GM18507 (cell line): ENCODE results near the gene FAM3C.
A peak's percentile ranks its signal among the peaks of the same experiment; 100 is the strongest.

Source experiments
- DNase-seq: peaks from one replicate; pipeline ENCODE4 v3.0.0; 2011; ENCODE audit warnings: low read depth; ENCODE audit not compliant: insufficient read length; ENCODE audit errors: extremely low spot score
- FAIRE-seq: peaks from 2 replicates; lab custom pipeline; 2011; peaks lifted over from hg19 to GRCh38; lab: Jason Lieb, UNC

Gene FAM3C

DNA sequence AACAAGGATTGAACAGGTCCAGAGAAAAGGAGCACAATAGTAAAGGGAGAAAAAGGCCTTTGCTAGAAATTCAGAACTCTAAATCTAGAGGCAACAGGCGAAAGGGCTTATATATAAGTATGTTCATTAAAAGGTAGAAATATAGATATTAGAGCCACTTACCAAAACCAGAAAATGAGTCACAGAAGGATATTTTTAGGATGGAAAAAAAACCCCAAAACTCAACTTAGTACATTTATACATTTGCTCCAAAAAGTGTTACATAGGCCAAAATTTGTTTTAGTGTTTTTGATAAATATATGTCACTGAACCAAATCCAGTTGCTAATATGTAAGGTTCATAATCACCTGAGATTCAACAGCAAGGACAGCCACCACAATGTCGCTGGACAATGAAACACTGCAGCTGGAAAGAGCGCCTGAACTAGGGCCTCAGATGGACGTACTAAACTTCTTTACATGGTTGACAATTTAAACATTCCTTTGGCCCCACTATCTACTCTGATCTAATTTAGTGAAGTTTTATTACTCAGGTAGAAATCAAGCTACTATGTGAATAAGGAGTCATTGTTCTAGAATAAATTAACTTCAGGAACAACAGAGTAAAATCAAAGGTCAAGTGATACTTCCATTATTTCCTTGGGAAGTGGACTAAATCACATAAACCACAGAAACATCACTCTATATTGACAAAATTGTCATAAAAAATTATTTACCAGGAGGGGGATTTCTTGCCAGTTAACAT is 10.9 kb downstream of the FAM3C start:
- DNase-seq (no peak), FAIRE-seq (peak; percentile 31)

GRCh38 chr7:121384265-121384664 is 11.8 kb downstream of the FAM3C start:
- FAIRE-seq: peak; percentile 62
- DNase-seq: no peak

- no peak for DNase-seq
- no peak for FAIRE-seq
Observed at GRCh38 chr7:121383235-121383910, 12.7 kb downstream of the FAM3C start.

DNA sequence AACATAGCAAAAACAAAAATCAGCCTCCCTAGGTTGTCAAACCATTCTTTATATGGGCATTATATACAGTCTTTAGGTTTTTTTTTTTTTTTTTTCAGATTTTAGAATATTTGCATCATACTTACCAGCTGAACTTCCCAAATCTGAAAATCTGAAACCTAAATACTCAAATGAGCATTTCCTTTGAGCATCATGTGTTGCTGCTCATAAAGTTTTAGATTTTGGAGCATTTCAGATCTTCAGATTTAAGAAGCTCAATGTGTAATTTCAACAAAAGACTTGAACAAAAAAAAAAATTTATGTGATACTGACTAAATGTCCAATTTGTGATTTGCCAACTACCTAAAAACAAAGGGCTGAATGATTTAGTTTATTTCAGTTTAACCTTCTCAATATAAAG is 13.6 kb downstream of the FAM3C start:
- FAIRE-seq: no peak
- DNase-seq: no peak

GRCh38 chr7:121379930-121380329 is 16.2 kb downstream of the FAM3C start:
- FAIRE-seq (no peak), DNase-seq (no peak)

DNA sequence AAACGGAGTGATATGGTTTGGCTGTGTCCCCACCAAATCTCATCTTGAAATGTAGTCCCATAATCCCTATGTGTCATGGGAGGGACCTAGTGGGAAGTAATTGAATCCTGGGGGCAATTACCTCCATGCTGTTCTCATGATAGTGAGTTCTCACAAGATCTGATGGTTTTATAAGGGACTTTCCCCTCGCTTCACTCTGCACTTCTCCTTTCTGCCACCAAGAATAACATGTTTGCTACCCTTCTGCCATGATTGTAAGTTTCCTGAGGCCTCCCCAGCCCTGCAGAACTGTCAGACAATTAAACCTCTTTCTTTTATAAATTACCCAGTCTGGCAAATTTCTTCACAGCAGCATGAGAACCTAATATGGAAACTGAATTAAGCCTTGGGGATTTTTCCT is 19.1 kb downstream of the FAM3C start:
- peak; percentile 57 for FAIRE-seq
- no peak for DNase-seq

DNA sequence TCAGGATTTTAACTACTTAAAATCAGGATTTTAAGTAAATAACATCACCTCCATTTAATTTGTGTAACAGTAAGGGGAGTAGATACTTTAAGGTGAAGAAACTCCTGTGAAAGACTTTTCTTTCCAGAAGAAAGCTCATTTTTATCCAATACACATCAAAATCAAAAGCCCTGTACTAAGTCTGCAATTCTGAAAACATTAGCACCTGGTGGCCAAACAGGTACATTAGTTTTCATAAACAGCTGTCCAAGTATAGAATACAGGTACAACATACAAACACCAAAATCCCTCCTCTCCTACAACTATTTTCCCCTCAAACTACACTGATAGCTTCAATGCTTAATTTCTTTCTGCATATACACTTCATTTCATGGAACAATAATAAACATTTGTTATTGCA is 22.9 kb downstream of the FAM3C start:
- DNase-seq (no peak), FAIRE-seq (peak; percentile 24)

DNA sequence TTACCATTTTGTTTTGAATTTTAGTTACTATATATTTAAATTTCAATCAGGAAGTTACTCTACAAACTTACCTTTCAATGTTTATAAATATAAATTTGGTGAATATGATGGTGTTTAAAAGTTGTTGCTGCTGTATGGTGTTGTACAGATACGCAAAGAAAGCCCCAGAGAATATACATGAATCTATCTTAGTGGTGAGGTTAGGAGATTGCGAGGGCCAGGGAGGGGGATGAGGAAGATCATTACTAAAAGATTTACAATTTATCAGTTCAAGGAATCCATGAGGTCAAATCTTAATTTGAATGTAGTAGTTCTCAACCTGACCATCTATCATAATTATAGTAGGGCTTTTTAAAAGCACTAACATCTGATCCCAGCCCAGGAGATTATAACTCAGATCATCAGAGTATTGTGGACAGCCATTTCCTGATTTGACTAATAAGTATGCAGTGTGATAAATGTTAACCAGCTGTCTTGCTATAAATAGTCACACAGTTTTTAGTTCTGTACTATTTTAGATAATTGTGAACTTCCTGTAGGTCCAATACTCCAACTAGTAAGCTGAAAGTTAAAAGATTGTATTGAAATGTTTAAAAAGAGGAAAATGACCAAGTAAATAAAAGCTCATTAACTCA is 23.6 kb downstream of the FAM3C start:
- DNase-seq (peak; percentile 3), FAIRE-seq (peak; percentile 93)

DNA sequence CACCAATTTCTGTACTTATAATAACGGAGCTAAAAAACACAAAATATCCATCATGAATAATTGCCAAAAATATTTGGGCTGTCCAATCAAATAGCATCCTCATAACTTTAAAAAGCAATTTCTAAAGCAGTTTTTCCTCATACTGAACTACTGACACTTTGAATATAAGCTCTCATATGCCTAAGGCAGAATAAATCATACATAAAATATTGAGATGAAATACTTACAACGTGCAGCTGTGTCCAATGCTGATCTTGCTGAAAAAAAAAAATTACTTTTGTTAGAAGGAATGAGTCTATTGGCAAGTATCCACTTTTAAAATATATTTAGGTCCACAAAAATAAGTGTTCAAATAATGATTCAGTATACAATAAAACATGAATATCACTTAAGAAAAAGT is 24.2 kb downstream of the FAM3C start:
- no peak for DNase-seq
- no peak for FAIRE-seq

GRCh38 chr7:121371367-121371766 is 24.7 kb downstream of the FAM3C start:
- FAIRE-seq (no peak), DNase-seq (no peak)

- FAIRE-seq (peak; percentile 78), DNase-seq (no peak)
Observed at GRCh38 chr7:121369462-121369861, 26.6 kb downstream of the FAM3C start.

GRCh38 chr7:121366852-121367431 is 29.2 kb downstream of the FAM3C start:
- FAIRE-seq (peak; percentile 54), DNase-seq (no peak)

GRCh38 chr7:121360564-121360963 is 35.5 kb downstream of the FAM3C start:
- FAIRE-seq (no peak), DNase-seq (no peak)

GRCh38 chr7:121355574-121355973 is 40.5 kb downstream of the FAM3C start:
- DNase-seq (no peak), FAIRE-seq (no peak)

- no peak for DNase-seq
- FAIRE-seq: no peak
Observed at GRCh38 chr7:121352323-121352722, 43.8 kb downstream of the FAM3C start.

GRCh38 chr7:121351682-121352081 is 44.4 kb downstream of the FAM3C start:
- FAIRE-seq (no peak), DNase-seq (no peak)

- FAIRE-seq (no peak), DNase-seq (no peak)
Observed at GRCh38 chr7:121344497-121344896, 51.6 kb downstream of the FAM3C start.

DNA sequence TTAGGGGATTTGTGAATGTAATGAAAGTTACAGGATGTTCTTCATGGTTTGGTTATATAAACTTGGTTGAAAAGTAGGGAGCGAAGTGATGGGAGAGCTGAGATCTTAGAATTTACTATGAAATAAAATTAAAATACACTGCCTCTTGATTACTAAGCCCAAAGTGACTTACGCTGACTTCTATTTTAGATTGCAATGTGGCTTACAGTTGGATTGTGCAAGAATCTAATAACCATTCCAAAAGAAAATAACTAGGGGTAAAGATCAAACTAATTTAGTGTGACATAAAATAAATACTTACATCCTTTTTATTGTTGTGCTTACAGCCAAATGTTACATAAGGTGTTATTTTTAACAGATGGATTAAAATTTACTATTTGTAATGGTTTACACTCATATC is 52.0 kb downstream of the FAM3C start:
- FAIRE-seq: no peak
- no peak for DNase-seq

GRCh38 chr7:121343302-121343701 is 52.8 kb downstream of the FAM3C start:
- FAIRE-seq (no peak), DNase-seq (no peak)

GRCh38 chr7:121342631-121343030 is 53.5 kb downstream of the FAM3C start:
- DNase-seq (no peak), FAIRE-seq (no peak)
